Measurements from ENCODE around the gene TBC1D20. TPM values are rescaled to one million over a fixed set of nuclear protein-coding genes. Genes with fewer than 3 reads are reported as not detected.
A peak's percentile ranks its signal among the peaks of the same experiment; 100 is the strongest.
"Not testable (repeated sequence)": the region's sequence is repeated elsewhere in the genome, so short reads cannot be mapped to it uniquely, and the experiment has no call there.

The TBC1D20 gene
- total RNA-seq, 1 experiment from 2014 or later = 10.2 TPM

GRCh38 chr20:478949-479429, 16.7 kb upstream of the TBC1D20 start:
- Histone ChIP-seq H3K36me3 (peaks cover 12% of the 10 kb centered on the region), H3K27me3 (no peaks in the 10 kb centered on the region), H3K9me3 (no peaks in the 10 kb centered on the region), H3K4me3 (no peak overlapping the region)
- DNase-seq = no peak

GRCh38 chr20:478010-478948, 15.9 kb upstream of the TBC1D20 start:
- peaks cover 9% of the 10 kb centered on the region for H3K36me3 ChIP-seq
- H3K4me3 ChIP-seq = no peak overlapping the region
- DNase-seq = no peak
- no peaks in the 10 kb centered on the region for H3K27me3 ChIP-seq
- no peaks in the 10 kb centered on the region for H3K9me3 ChIP-seq

- DNase-seq, H3K4me3 ChIP-seq, H3K9me3 ChIP-seq, H3K36me3 ChIP-seq, H3K27me3 ChIP-seq: not testable (repeated sequence)
Observed at GRCh38 chr20:476561-477249, 14.4 kb upstream of the TBC1D20 start.

GRCh38 chr20:475463-476357, 13.4 kb upstream of the TBC1D20 start:
- DNase-seq = no peak
- Histone ChIP-seq H3K27me3 (no peaks in the 10 kb centered on the region), H3K36me3 (peaks cover 9% of the 10 kb centered on the region), H3K9me3 (no peaks in the 10 kb centered on the region), H3K4me3 (no peak overlapping the region)

GRCh38 chr20:474581-474980, 12.2 kb upstream of the TBC1D20 start:
- H3K36me3 ChIP-seq = peaks cover 9% of the 10 kb centered on the region
- H3K9me3 ChIP-seq = no peaks in the 10 kb centered on the region
- H3K27me3 ChIP-seq = no peaks in the 10 kb centered on the region
- DNase-seq = no peak
- no peak overlapping the region for H3K4me3 ChIP-seq

GRCh38 chr20:472889-473292, 10.6 kb upstream of the TBC1D20 start:
- H3K4me3 ChIP-seq = no peak overlapping the region

GRCh38 chr20:472137-472846, 10.0 kb upstream of the TBC1D20 start:
- Histone ChIP-seq H3K9me3 (no peaks in the 10 kb centered on the region), H3K36me3 (peaks cover under 1% of the 10 kb centered on the region; the same call in 1 of the 2 replicates), H3K27me3 (no peaks in the 10 kb centered on the region), H3K4me3 (no peak overlapping the region)
- DNase-seq = no peak

More at GRCh38 chr20:472889-473292, 10.6 kb upstream of the TBC1D20 start:
- no peaks in the 10 kb centered on the region for H3K9me3 ChIP-seq
- H3K27me3 ChIP-seq = no peaks in the 10 kb centered on the region
- H3K36me3 ChIP-seq = peaks cover 4% of the 10 kb centered on the region; the same call in 1 of the 2 replicates
- no peak for DNase-seq

GRCh38 chr20:469746-470490, 7.6 kb upstream of the TBC1D20 start:
- no peaks in the 10 kb centered on the region for H3K27me3 ChIP-seq
- no peaks in the 10 kb centered on the region for H3K9me3 ChIP-seq
- no peak for DNase-seq
- no peak overlapping the region for H3K4me3 ChIP-seq
- H3K36me3 ChIP-seq = no peaks in the 10 kb centered on the region

GRCh38 chr20:467755-468154, 5.4 kb upstream of the TBC1D20 start:
- H3K9me3 ChIP-seq = no peaks in the 10 kb centered on the region
- H3K4me3 ChIP-seq = no peak overlapping the region
- no peaks in the 10 kb centered on the region for H3K27me3 ChIP-seq
- no peak for DNase-seq
- no peaks in the 10 kb centered on the region for H3K36me3 ChIP-seq

- H3K9me3 ChIP-seq = no peaks in the 10 kb centered on the region
- peak; percentile 45 for DNase-seq
- peak overlapping the region; percentile 71 for H3K4me3 ChIP-seq
- H3K27me3 ChIP-seq = no peaks in the 10 kb centered on the region
- no peaks in the 10 kb centered on the region; the same call in 1 of the 2 replicates for H3K36me3 ChIP-seq
Observed at GRCh38 chr20:461254-462198, 807 bp downstream of the TBC1D20 start.

GRCh38 chr20:460707-461106, 1.6 kb downstream of the TBC1D20 start:
- no peak for DNase-seq
- peak overlapping the region; percentile 71 for H3K4me3 ChIP-seq
- H3K27me3 ChIP-seq = no peaks in the 10 kb centered on the region
- H3K36me3 ChIP-seq = no peaks in the 10 kb centered on the region; the same call in 1 of the 2 replicates
- H3K9me3 ChIP-seq = no peaks in the 10 kb centered on the region

GRCh38 chr20:460180-460579, 2.2 kb downstream of the TBC1D20 start:
- DNase-seq = no peak
- Histone ChIP-seq H3K9me3 (no peaks in the 10 kb centered on the region), H3K4me3 (no peak overlapping the region)

GRCh38 chr20:458776-459175, 3.6 kb downstream of the TBC1D20 start:
- H3K36me3 ChIP-seq = no peaks in the 10 kb centered on the region; the same call in 1 of the 2 replicates
- no peaks in the 10 kb centered on the region for H3K9me3 ChIP-seq
- no peak overlapping the region for H3K4me3 ChIP-seq
- no peak for DNase-seq
- no peaks in the 10 kb centered on the region for H3K27me3 ChIP-seq

More at GRCh38 chr20:460180-460579, 2.2 kb downstream of the TBC1D20 start:
- Histone ChIP-seq H3K27me3 (no peaks in the 10 kb centered on the region), H3K36me3 (no peaks in the 10 kb centered on the region; the same call in 1 of the 2 replicates)

- H3K4me3 ChIP-seq = no peak overlapping the region
- H3K9me3 ChIP-seq = no peaks in the 10 kb centered on the region
- H3K36me3 ChIP-seq = no peaks in the 10 kb centered on the region; the same call in 1 of the 2 replicates
- no peak for DNase-seq
- H3K27me3 ChIP-seq = no peaks in the 10 kb centered on the region
Observed at GRCh38 chr20:454951-455350, 7.4 kb downstream of the TBC1D20 start.
